Camera-type eye (tissue), 1 donor: ENCODE measurements around the gene USP17L22. TPM values are rescaled to one million over a fixed set of nuclear protein-coding genes. Genes with fewer than 3 reads are reported as not detected.

Experiments
- total RNA-seq: library from RNA; depleted of rRNA; stranded (reverse); fragments of >200 nt; gene quantifications from one replicate; pipeline ENCODE4 v1.2.3, GENCODE V29; 2014

USP17L22 gene, protein sequence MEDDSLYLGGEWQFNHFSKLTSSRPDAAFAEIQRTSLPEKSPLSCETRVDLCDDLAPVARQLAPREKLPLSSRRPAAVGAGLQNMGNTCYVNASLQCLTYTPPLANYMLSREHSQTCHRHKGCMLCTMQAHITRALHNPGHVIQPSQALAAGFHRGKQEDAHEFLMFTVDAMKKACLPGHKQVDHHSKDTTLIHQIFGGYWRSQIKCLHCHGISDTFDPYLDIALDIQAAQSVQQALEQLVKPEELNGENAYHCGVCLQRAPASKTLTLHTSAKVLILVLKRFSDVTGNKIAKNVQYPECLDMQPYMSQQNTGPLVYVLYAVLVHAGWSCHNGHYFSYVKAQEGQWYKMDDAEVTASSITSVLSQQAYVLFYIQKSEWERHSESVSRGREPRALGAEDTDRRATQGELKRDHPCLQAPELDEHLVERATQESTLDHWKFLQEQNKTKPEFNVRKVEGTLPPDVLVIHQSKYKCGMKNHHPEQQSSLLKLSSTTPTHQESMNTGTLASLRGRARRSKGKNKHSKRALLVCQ
- total RNA-seq, result not detected

GRCh38 chr4:9267319-9267718 is at the start of gene USP17L22:
Gene USP17L22 (plus strand): TSS chr4:9267619. CDS start chr4:9267619, 0 bp downstream.

DNA sequence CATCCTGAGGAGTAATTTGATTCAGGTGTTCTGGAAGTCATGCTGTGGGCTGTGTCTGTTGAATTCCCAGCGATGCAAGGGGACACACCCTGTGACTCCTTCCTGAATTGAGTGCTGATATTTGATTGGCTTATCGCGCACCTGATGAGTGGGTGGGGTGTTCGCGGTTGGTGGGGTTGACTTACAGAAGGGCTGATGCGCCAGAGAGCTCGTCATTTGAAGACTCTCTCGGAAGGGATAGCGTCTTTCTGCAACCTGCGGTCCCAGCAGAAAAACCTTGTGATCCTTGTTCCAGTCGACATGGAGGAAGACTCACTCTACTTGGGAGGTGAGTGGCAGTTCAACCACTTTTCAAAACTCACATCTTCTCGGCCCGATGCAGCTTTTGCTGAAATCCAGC is 47.6 kb upstream of the USP17L22 start, which contains the start of gene USP17L12:
Gene USP17L12, plus strand, starts transcription at position 301 of the 400 bp plus-strand sequence. Its CDS starts 0 bp downstream, at position 301.

DNA sequence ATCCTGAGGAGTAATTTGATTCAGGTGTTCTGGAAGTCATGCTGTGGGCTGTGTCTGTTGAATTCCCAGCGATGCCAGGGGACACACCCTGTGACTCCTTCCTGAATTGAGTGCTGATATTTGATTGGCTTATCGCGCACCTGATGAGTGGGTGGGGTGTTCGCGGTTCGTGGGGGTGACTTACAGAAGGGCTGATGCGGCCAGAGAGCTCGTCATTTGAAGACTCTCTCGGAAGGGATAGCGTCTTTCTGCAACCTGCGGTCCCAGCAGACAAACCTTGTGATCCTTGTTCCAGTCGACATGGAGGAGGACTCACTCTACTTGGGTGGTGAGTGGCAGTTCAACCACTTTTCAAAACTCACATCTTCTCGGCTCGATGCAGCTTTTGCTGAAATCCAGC is 42.8 kb upstream of the USP17L22 start, which contains the start of gene USP17L13:
Gene USP17L13, plus strand, starts transcription at position 301 of the 400 bp plus-strand sequence. Its CDS starts 0 bp downstream, at position 301.

DNA sequence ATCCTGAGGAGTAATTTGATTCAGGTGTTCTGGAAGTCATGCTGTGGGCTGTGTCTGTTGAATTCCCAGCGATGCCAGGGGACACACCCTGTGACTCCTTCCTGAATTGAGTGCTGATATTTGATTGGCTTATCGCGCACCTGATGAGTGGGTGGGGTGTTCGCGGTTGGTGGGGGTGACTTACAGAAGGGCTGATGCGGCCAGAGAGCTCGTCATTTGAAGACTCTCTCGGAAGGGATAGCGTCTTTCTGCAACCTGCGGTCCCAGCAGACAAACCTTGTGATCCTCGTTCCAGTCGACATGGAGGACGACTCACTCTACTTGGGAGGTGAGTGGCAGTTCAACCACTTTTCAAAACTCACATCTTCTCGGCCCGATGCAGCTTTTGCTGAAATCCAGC is 33.3 kb upstream of the USP17L22 start, which contains the start of gene USP17L15:
Gene USP17L15, plus strand, starts transcription at position 301 of the 400 bp plus-strand sequence. Its CDS starts 0 bp downstream, at position 301.

DNA sequence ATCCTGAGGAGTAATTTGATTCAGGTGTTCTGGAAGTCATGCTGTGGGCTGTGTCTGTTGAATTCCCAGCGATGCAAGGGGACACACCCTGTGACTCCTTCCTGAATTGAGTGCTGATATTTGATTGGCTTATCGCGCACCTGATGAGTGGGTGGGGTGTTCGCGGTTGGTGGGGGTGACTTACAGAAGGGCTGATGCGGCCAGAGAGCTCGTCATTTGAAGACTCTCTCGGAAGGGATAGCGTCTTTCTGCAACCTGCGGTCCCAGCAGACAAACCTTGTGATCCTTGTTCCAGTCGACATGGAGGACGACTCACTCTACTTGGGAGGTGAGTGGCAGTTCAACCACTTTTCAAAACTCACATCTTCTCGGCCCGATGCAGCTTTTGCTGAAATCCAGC is 23.8 kb upstream of the USP17L22 start, which contains the start of gene USP17L17:
Gene USP17L17, plus strand, starts transcription at position 301 of the 400 bp plus-strand sequence. Its CDS starts 0 bp downstream, at position 301.

GRCh38 chr4:9247953-9248680 is 19.3 kb upstream of the USP17L22 start, which contains the start of gene USP17L18:
Gene USP17L18 (plus strand): TSS chr4:9248630. CDS start chr4:9248630, 0 bp downstream.

DNA sequence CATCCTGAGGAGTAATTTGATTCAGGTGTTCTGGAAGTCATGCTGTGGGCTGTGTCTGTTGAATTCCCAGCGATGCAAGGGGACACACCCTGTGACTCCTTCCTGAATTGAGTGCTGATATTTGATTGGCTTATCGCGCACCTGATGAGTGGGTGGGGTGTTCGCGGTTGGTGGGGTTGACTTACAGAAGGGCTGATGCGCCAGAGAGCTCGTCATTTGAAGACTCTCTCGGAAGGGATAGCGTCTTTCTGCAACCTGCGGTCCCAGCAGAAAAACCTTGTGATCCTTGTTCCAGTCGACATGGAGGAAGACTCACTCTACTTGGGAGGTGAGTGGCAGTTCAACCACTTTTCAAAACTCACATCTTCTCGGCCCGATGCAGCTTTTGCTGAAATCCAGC is 14.3 kb upstream of the USP17L22 start, which contains the start of gene USP17L19:
Gene USP17L19, plus strand, starts transcription at position 301 of the 400 bp plus-strand sequence. Its CDS starts 0 bp downstream, at position 301.

DNA sequence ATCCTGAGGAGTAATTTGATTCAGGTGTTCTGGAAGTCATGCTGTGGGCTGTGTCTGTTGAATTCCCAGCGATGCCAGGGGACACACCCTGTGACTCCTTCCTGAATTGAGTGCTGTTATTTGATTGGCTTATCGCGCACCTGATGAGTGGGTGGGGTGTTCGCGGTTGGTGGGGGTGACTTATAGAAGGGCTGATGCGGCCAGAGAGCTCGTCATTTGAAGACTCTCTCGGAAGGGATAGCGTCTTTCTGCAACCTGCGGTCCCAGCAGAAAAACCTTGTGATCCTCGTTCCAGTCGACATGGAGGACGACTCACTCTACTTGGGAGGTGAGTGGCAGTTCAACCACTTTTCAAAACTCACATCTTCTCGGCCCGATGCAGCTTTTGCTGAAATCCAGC is 9.6 kb upstream of the USP17L22 start, which contains the start of gene USP17L20:
Gene USP17L20, plus strand, starts transcription at position 301 of the 400 bp plus-strand sequence. Its CDS starts 0 bp downstream, at position 301.

DNA sequence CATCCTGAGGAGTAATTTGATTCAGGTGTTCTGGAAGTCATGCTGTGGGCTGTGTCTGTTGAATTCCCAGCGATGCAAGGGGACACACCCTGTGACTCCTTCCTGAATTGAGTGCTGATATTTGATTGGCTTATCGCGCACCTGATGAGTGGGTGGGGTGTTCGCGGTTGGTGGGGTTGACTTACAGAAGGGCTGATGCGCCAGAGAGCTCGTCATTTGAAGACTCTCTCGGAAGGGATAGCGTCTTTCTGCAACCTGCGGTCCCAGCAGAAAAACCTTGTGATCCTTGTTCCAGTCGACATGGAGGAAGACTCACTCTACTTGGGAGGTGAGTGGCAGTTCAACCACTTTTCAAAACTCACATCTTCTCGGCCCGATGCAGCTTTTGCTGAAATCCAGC is 4.8 kb upstream of the USP17L22 start, which contains the start of gene USP17L21:
Gene USP17L21, plus strand, starts transcription at position 301 of the 400 bp plus-strand sequence. Its CDS starts 0 bp downstream, at position 301.

Other genes starting within 250 kb of the USP17L22 start
- not detected for gene FAM90A26, start 97.2 kb upstream of the USP17L22 start, total RNA-seq
- gene USP17L10, start 57.0 kb upstream of the USP17L22 start, total RNA-seq, result not detected
- gene USP17L11, start 52.2 kb upstream of the USP17L22 start, total RNA-seq, result not detected
- gene USP17L12, start 47.5 kb upstream of the USP17L22 start, total RNA-seq, result not detected
- gene USP17L13, start 42.7 kb upstream of the USP17L22 start, total RNA-seq, result not detected
- gene USP17L15, start 33.2 kb upstream of the USP17L22 start, total RNA-seq, result not detected
- gene USP17L17, start 23.7 kb upstream of the USP17L22 start, total RNA-seq, result not detected
- not detected for gene USP17L18, start 19.0 kb upstream of the USP17L22 start, total RNA-seq
- gene USP17L19, start 14.2 kb upstream of the USP17L22 start, total RNA-seq, result not detected
- not detected for gene USP17L20, start 9.5 kb upstream of the USP17L22 start, total RNA-seq
- not detected for gene USP17L21, start 4.7 kb upstream of the USP17L22 start, total RNA-seq
- gene USP17L24, start 57.5 kb downstream of the USP17L22 start, total RNA-seq, result not detected
- not detected for gene USP17L25, start 62.3 kb downstream of the USP17L22 start, total RNA-seq
- not detected for gene USP17L26, start 67.0 kb downstream of the USP17L22 start, total RNA-seq
- not detected for gene USP17L5, start 71.8 kb downstream of the USP17L22 start, total RNA-seq
- not detected for gene USP17L27, start 76.5 kb downstream of the USP17L22 start, total RNA-seq
- gene USP17L28, start 81.3 kb downstream of the USP17L22 start, total RNA-seq, result not detected
- not detected for gene USP17L29, start 86.0 kb downstream of the USP17L22 start, total RNA-seq
- gene USP17L30, start 95.5 kb downstream of the USP17L22 start, total RNA-seq, result not detected
- not detected for gene DEFB131A, start 176.8 kb downstream of the USP17L22 start, total RNA-seq